Endothelial cell of umbilical vein (primary cell): Measurements from ENCODE around the gene MECP2. TPM values are rescaled to one million over a fixed set of nuclear protein-coding genes. Genes with fewer than 3 reads are reported as not detected.
A peak's percentile ranks its signal among the peaks of the same experiment; 100 is the strongest.

Experiments used
- BruUV-seq: library from RNA; stranded (reverse); fragments of 400-500 nt; replicated peaks from 2 replicates; lab custom pipeline; 2021; lab: Mats Ljungman, UMichigan
- CTCF ChIA-PET: fragments of 300-600, 350-600 bp; sonication (Branson Sonifier 250); formaldehyde crosslinking; loops from one replicate; lab custom pipeline; 2021; ENCODE audit warnings: antibody characterized with exemption, inconsistent platforms; lab: Charles Lee
- POLR2A ChIA-PET: fragments of 300-600, 350-600 bp; sonication (Branson Sonifier 250); formaldehyde crosslinking; loops from one replicate; lab custom pipeline; 2021; ENCODE audit warnings: antibody characterized with exemption, inconsistent platforms; lab: Charles Lee
- DNase-seq: peaks from one replicate; pipeline ENCODE4 v3.0.0-alpha.2; 2011; ENCODE audit warnings: low read depth, low spot score
- FAIRE-seq: peaks from 2 replicates; lab custom pipeline; 2011; peaks lifted over from hg19 to GRCh38; lab: Jason Lieb, UNC
- H2AFZ ChIP-seq: 2 replicates; pipeline ENCODE4 v1.6.0; 2012; ENCODE audit warnings: low read depth, low read length, control low read depth, inconsistent platforms
- H3K27ac ChIP-seq: 2 replicates; pipeline ENCODE4 v1.5.1; 2011; ENCODE audit warnings: low read depth, mild to moderate bottlenecking, control low read depth, low read length, moderate library complexity; ENCODE audit not compliant: insufficient read depth
- H3K27me3 ChIP-seq, 2 experiments: 2 replicates each; pipeline versions ENCODE4 v1.6.0 to v1.6.1; 2011; ENCODE audit warnings: low read length in 2 of 2, mixed read lengths in 1 of 2; ENCODE audit not compliant: control insufficient read depth in 2 of 2, insufficient read depth in 2 of 2
- H3K36me3 ChIP-seq, 2 experiments: 2 replicates in 1 of 2; 3 replicates in 1 of 2; pipeline ENCODE4 v1.5.1; 2011; ENCODE audit warnings: low read length in 2 of 2, mild to moderate bottlenecking in 1 of 2, moderate library complexity in 1 of 2; ENCODE audit not compliant: control insufficient read depth in 2 of 2, insufficient read depth in 2 of 2; ENCODE audit errors: extremely low read depth in 1 of 2
- H3K4me1 ChIP-seq: 3 replicates; pipeline ENCODE4 v1.5.1; 2011; ENCODE audit warnings: mild to moderate bottlenecking, low read length; ENCODE audit not compliant: control insufficient read depth, insufficient read depth; ENCODE audit errors: extremely low read depth
- H3K4me2 ChIP-seq: 2 replicates; pipeline ENCODE4 v1.6.1; 2011; ENCODE audit warnings: low read length, control low read depth, mixed read lengths; ENCODE audit not compliant: insufficient read depth
- H3K4me3 ChIP-seq, 3 experiments: fragments of 200-600 bp in 1 of 3; sonication (generic), shearing (Covaris generic) in 1 of 3; replicated peaks in 1 of 3; 2 replicates each; pipeline ENCODE4 v1.5.1; 2011 to 2016; ENCODE audit warnings: control low read depth in 3 of 3, low read length in 3 of 3, mild to moderate bottlenecking in 2 of 3, inconsistent platforms in 1 of 3, low read depth in 1 of 3, moderate library complexity in 1 of 3; ENCODE audit not compliant: insufficient read depth in 1 of 3
- H3K79me2 ChIP-seq: 2 replicates; pipeline ENCODE4 v1.6.0; 2012; ENCODE audit warnings: low read length, inconsistent platforms; ENCODE audit not compliant: control insufficient read depth, insufficient read depth
- H3K9ac ChIP-seq: replicated peaks from 2 replicates; pipeline ENCODE3; 2011; ENCODE audit warnings: low read length, control low read depth; ENCODE audit not compliant: insufficient read depth; ENCODE audit errors: extremely low read depth
- H3K9me1 ChIP-seq: replicated peaks from 3 replicates; pipeline ENCODE4 v1.6.0; 2011; ENCODE audit warnings: mild to moderate bottlenecking, low read length; ENCODE audit not compliant: control insufficient read depth, insufficient read depth; ENCODE audit errors: extremely low read depth
- H3K9me3 ChIP-seq: replicated peaks from 2 replicates; pipeline ENCODE4 v1.5.1; 2012; ENCODE audit warnings: low read length, inconsistent platforms; ENCODE audit not compliant: control insufficient read depth, insufficient read depth
- H4K20me1 ChIP-seq: replicated peaks from 2 replicates; pipeline ENCODE3; 2011; ENCODE audit warnings: mild to moderate bottlenecking, low read length; ENCODE audit not compliant: control insufficient read depth, insufficient read depth; ENCODE audit errors: extremely low read depth
- CTCF ChIP-seq, 2 donors: IDR thresholded peaks; 1 replicate in 1 of 2; 2 replicates in 1 of 2; pipeline ENCODE4 v1.5.1; 2011; ENCODE audit warnings: low read length in 2 of 2, mild to moderate bottlenecking in 2 of 2, moderate library complexity in 2 of 2, control low read depth in 1 of 2, inconsistent platforms in 1 of 2, low read depth in 1 of 2; ENCODE audit not compliant: insufficient read depth in 1 of 2; ENCODE audit errors: extremely low read depth in 1 of 2
- EZH2 ChIP-seq: IDR thresholded peaks from 2 replicates; pipeline ENCODE4 v1.6.1; 2012; ENCODE audit warnings: borderline replicate concordance, low read depth, mild to moderate bottlenecking, moderate library complexity, low read length, inconsistent platforms; ENCODE audit not compliant: severe bottlenecking
- FOS ChIP-seq: IDR thresholded peaks from 2 replicates; pipeline ENCODE4 v1.6.1; 2011; ENCODE audit warnings: mild to moderate bottlenecking, low read length, moderate library complexity, borderline replicate concordance; ENCODE audit not compliant: insufficient read depth
- GATA2 ChIP-seq: IDR thresholded peaks from 2 replicates; pipeline ENCODE4 v1.7.0; 2011; ENCODE audit warnings: low read depth, mild to moderate bottlenecking, moderate library complexity, mixed read lengths, low read length; ENCODE audit not compliant: insufficient read length, insufficient read depth
- JUN ChIP-seq: IDR thresholded peaks from 2 replicates; pipeline ENCODE4 v1.6.1; 2011; ENCODE audit warnings: borderline replicate concordance, low read depth; ENCODE audit not compliant: insufficient read length, insufficient read depth
- MYC ChIP-seq: IDR thresholded peaks from one replicate; pipeline ENCODE4 v1.6.1; 2011; ENCODE audit warnings: mild to moderate bottlenecking, low read depth, low read length
- POLR2A ChIP-seq: IDR thresholded peaks from 2 replicates; pipeline ENCODE4 v1.6.1; 2012; ENCODE audit warnings: low read depth, mild to moderate bottlenecking, control low read depth, low read length
- POLR2AphosphoS5 ChIP-seq: IDR thresholded peaks from 2 replicates; pipeline ENCODE4 v1.6.1; 2012; ENCODE audit warnings: low read depth, mild to moderate bottlenecking, control low read depth, low read length, moderate library complexity; ENCODE audit not compliant: insufficient read depth
- dilution Hi-C: fragments of 300-500 bp; cut with MboI; formaldehyde crosslinking; loops from one replicate; pipeline ENCODE4 v1.15.0; 2019; ENCODE audit warnings: low sequenced_read_pairs; ENCODE audit not compliant: extremely low pct_ligation_motif_present
- intact Hi-C: fragments of 100-400 bp; cut with micrococcal nuclease; formaldehyde crosslinking; loops from one replicate; pipeline ENCODE4 v1.10.0; 2022
- polyA plus RNA-seq, 4 experiments: library from polyadenylated mRNA; depleted of rRNA in 3 of 4; stranded (reverse) in 3 of 4; unstranded in 1 of 4; fragments of >200 nt; gene quantifications; 2 replicates each; pipeline versions ENCODE4 v1.2.1 to v1.2.3, GENCODE V29; 2011 to 2012; ENCODE audit warnings: missing spikeins in 1 of 4
- total RNA-seq: library from RNA; stranded (reverse); gene quantifications from 2 replicates; pipeline ENCODE4 v1.2.3, GENCODE V29; 2021

MECP2 gene
- total and polyA plus RNA-seq, 2 donors (not counting 3 experiments of a cell fraction or from before 2014, with no cell fraction given) = 9.0 to 45.3 TPM

GRCh38 chrX:154097003-154097588, 421 bp downstream of the MECP2 start:
- H3K79me2 ChIP-seq = peaks cover 46% of the 10 kb centered on the region
- CTCF ChIA-PET = interaction anchor here (1.5 kb wide), 1 partner anchor 84 kb away, joined by 6 read pairs; no protein-coding TSS in a partner anchor
- no peak overlapping the region for H2AFZ ChIP-seq
- peak overlapping the region; percentile 45 for H3K27ac ChIP-seq
- POLR2A ChIA-PET = no interaction called here
- no peak for FAIRE-seq
- H3K4me1 ChIP-seq = peaks cover 24% of the 10 kb centered on the region
- H4K20me1 ChIP-seq = peaks cover 3% of the 10 kb centered on the region
- peak overlapping the region; percentile 71 to 76 (median 74) for H3K4me3 ChIP-seq
- BruUV-seq = no TSS peak
- TF ChIP-seq POLR2AphosphoS5 = no peak
- TF ChIP-seq POLR2A = peak; percentile 30
- no peak for TF ChIP-seq MYC
- no peak for TF ChIP-seq FOS
- no peak for TF ChIP-seq EZH2
- TF ChIP-seq GATA2 = no peak
- no peak for TF ChIP-seq CTCF (IDR thresholded peaks at IDR 0.05; ENCODE audit: extremely low read depth in 1 of 2, insufficient read depth in 1 of 2, low read depth in 1 of 2, low read length in 2 of 2)
- no peak for TF ChIP-seq JUN
- H3K4me2 ChIP-seq = peak overlapping the region; percentile 88
- no peaks in the 10 kb centered on the region for H3K9me3 ChIP-seq
- H3K9me1 ChIP-seq = no peaks in the 10 kb centered on the region
- DNase-seq = peak; percentile 71
- intact Hi-C loops (loop anchor here (1.0 to 2.0 kb wide), 4 partner anchors 39 to 126 kb away; partner anchors contain the start of gene HCFC1), dilution Hi-C loops (no loop called here)
- peaks cover 0 to 3% of the 10 kb centered on the region in 2 experiments for H3K27me3 ChIP-seq
- no peaks in the 10 kb centered on the region for H3K36me3 ChIP-seq
- peak overlapping the region; percentile 62 for H3K9ac ChIP-seq
